ENCODE results near the gene DLG2. TPM values are rescaled to one million over a fixed set of nuclear protein-coding genes. Genes with fewer than 3 reads are reported as not detected.
"Not testable (repeated sequence)": the region's sequence is repeated elsewhere in the genome, so short reads cannot be mapped to it uniquely, and the experiment has no call there.

The DLG2 gene
- total RNA-seq, 1 donor from 2014 or later, result 0.26 TPM

- H3K36me3 ChIP-seq (ENCODE audit: control insufficient read depth, insufficient read depth, low read length), result no peaks in the 10 kb centered on the region
- no peak overlapping the region for H3K4me3 ChIP-seq (ENCODE audit: low read depth, low read length)
- FAIRE-seq, result no peak
- H3K27me3 ChIP-seq (ENCODE audit: control insufficient read depth, insufficient read depth, low read length), result no peaks in the 10 kb centered on the region
- no peak for DNase-seq (ENCODE audit: low read depth)
- no peak for TF ChIP-seq CTCF (IDR thresholded peaks at IDR 0.05; ENCODE audit: insufficient read depth, low read length, severe bottlenecking)
These were observed 833.8 kb downstream of the DLG2 start for GRCh38 chr11:84793318-84793717.

GRCh38 chr11:84790849-84791427 is 836.2 kb downstream of the DLG2 start:
- no peaks in the 10 kb centered on the region for H3K27me3 ChIP-seq (ENCODE audit: control insufficient read depth, insufficient read depth, low read length)
- no peaks in the 10 kb centered on the region for H3K36me3 ChIP-seq (ENCODE audit: control insufficient read depth, insufficient read depth, low read length)
- no peak for FAIRE-seq

GRCh38 chr11:84788220-84788619 is 838.9 kb downstream of the DLG2 start:
- no peaks in the 10 kb centered on the region for H3K36me3 ChIP-seq (ENCODE audit: control insufficient read depth, insufficient read depth, low read length)
- FAIRE-seq, result no peak
- TF ChIP-seq CTCF (IDR thresholded peaks at IDR 0.05; ENCODE audit: insufficient read depth, low read length, severe bottlenecking), result no peak
- no peak overlapping the region for H3K4me3 ChIP-seq (ENCODE audit: low read depth, low read length)
- no peaks in the 10 kb centered on the region for H3K27me3 ChIP-seq (ENCODE audit: control insufficient read depth, insufficient read depth, low read length)
- peak; percentile 6 for DNase-seq (ENCODE audit: low read depth)

More at GRCh38 chr11:84790849-84791427, 836.2 kb downstream of the DLG2 start:
- H3K4me3 ChIP-seq (ENCODE audit: low read depth, low read length), result no peak overlapping the region
- TF ChIP-seq CTCF (IDR thresholded peaks at IDR 0.05; ENCODE audit: insufficient read depth, low read length, severe bottlenecking), result no peak
- no peak for DNase-seq (ENCODE audit: low read depth)

GRCh38 chr11:84784158-84784557 is 843.0 kb downstream of the DLG2 start:
- H3K4me3 ChIP-seq (ENCODE audit: low read depth, low read length); H3K36me3 ChIP-seq (ENCODE audit: control insufficient read depth, insufficient read depth, low read length); DNase-seq (ENCODE audit: low read depth); H3K27me3 ChIP-seq (ENCODE audit: control insufficient read depth, insufficient read depth, low read length); FAIRE-seq: not testable (repeated sequence)

- TF ChIP-seq CTCF (IDR thresholded peaks at IDR 0.05; ENCODE audit: insufficient read depth, low read length, severe bottlenecking), result peak; percentile 38
- Histone ChIP-seq H3K27me3 (ENCODE audit: control insufficient read depth, insufficient read depth, low read length) (no peaks in the 10 kb centered on the region), H3K4me3 (ENCODE audit: low read depth, low read length) (no peak overlapping the region), H3K36me3 (ENCODE audit: control insufficient read depth, insufficient read depth, low read length) (no peaks in the 10 kb centered on the region)
- FAIRE-seq (no peak), DNase-seq (ENCODE audit: low read depth) (peak; percentile 47)
These were observed 846.4 kb downstream of the DLG2 start for GRCh38 chr11:84780689-84781293.

GRCh38 chr11:84775503-84775902 is 851.6 kb downstream of the DLG2 start:
- DNase-seq (ENCODE audit: low read depth) (no peak), FAIRE-seq (no peak)
- Histone ChIP-seq H3K27me3 (ENCODE audit: control insufficient read depth, insufficient read depth, low read length) (no peaks in the 10 kb centered on the region), H3K4me3 (ENCODE audit: low read depth, low read length) (no peak overlapping the region), H3K36me3 (ENCODE audit: control insufficient read depth, insufficient read depth, low read length) (no peaks in the 10 kb centered on the region)
- no peak for TF ChIP-seq CTCF (IDR thresholded peaks at IDR 0.05; ENCODE audit: insufficient read depth, low read length, severe bottlenecking)

All from bronchial epithelial cell (primary cell).